Ishikawa (cell line): ENCODE results near the gene PRKCH.

ENCODE experiments used
- CEBPB ChIP-seq: IDR thresholded peaks from 2 replicates; pipeline ENCODE4 v1.6.1; 2012
- TEAD4 ChIP-seq: IDR thresholded peaks from 2 replicates; pipeline ENCODE4 v1.6.1; 2012
- YY1 ChIP-seq: IDR thresholded peaks from 2 replicates; pipeline ENCODE4 v1.6.1; 2012; ENCODE audit warnings: low read depth

GRCh38 chr14:61452452-61452851 lies 131.1 kb downstream of the PRKCH start:
- TF ChIP-seq CEBPB: no peak
- TF ChIP-seq TEAD4: no peak
- no peak for TF ChIP-seq YY1
